Neural progenitor cell (in vitro differentiated cells): Measurements from ENCODE around the gene C12orf57. TPM values are rescaled to one million over a fixed set of nuclear protein-coding genes. Genes with fewer than 3 reads are reported as not detected.

Experiments
- DNase-seq: peaks from one replicate; pipeline ENCODE4 v3.0.0-alpha.2; 2016; ENCODE audit warnings: low spot score
- H2AFZ ChIP-seq: fragments of 200-600 bp; sonication (generic); replicated peaks from 2 replicates; pipeline ENCODE4 v1.6.1; 2016; ENCODE audit warnings: antibody characterized with exemption
- H3F3A ChIP-seq: fragments of 200-600 bp; sonication (generic); 2 replicates; pipeline ENCODE4 v1.6.1; 2016; ENCODE audit warnings: antibody characterized with exemption, low read depth
- H3K27ac ChIP-seq: fragments of 200-600 bp; sonication (generic); 2 replicates; pipeline ENCODE4 v1.5.1; 2016; ENCODE audit warnings: mild to moderate bottlenecking
- H3K27me3 ChIP-seq: fragments of 200-600 bp; sonication (generic); 2 replicates; pipeline ENCODE4 v1.6.1; 2016; ENCODE audit warnings: mild to moderate bottlenecking, moderate library complexity
- H3K36me3 ChIP-seq: fragments of 200-600 bp; sonication (generic); 2 replicates; pipeline ENCODE4 v1.5.1; 2016
- H3K4me1 ChIP-seq: fragments of 200-600 bp; sonication (generic); 2 replicates; pipeline ENCODE4 v1.6.1; 2016; ENCODE audit warnings: mixed run types
- H3K4me2 ChIP-seq: fragments of 200-600 bp; sonication (generic); 2 replicates; pipeline ENCODE4 v1.6.1; 2016
- H3K4me3 ChIP-seq: fragments of 200-600 bp; sonication (generic); 2 replicates; pipeline ENCODE4 v1.5.1; 2016
- H3K79me2 ChIP-seq: fragments of 200-600 bp; sonication (generic); 2 replicates; pipeline ENCODE4 v1.6.1; 2016; ENCODE audit warnings: low read depth
- H3K9ac ChIP-seq: fragments of 200-600 bp; sonication (generic); 2 replicates; pipeline ENCODE4 v1.6.1; 2016
- H3K9me3 ChIP-seq: fragments of 200-600 bp; sonication (generic); 2 replicates; pipeline ENCODE4 v1.5.1; 2016; ENCODE audit warnings: low read depth
- H4K20me1 ChIP-seq: fragments of 200-600 bp; sonication (generic); 2 replicates; pipeline ENCODE4 v1.6.1; 2016; ENCODE audit warnings: low read depth
- H3K27ac Mint-ChIP-seq: 3 replicates; pipeline ENCODE4 v1.8.0; 2021; ENCODE audit warnings: mixed read lengths
- H3K27me3 Mint-ChIP-seq: 2 replicates; pipeline ENCODE4 v1.8.0; 2022; ENCODE audit warnings: low read depth, mild to moderate bottlenecking, inconsistent platforms, moderate library complexity, mixed read lengths; ENCODE audit not compliant: insufficient read depth
- H3K36me3 Mint-ChIP-seq: 3 replicates; pipeline ENCODE4 v1.8.0; 2021; ENCODE audit warnings: mixed read lengths
- H3K4me1 Mint-ChIP-seq: 3 replicates; pipeline ENCODE4 v1.8.0; 2021; ENCODE audit warnings: mixed read lengths
- H3K4me3 Mint-ChIP-seq: 3 replicates; pipeline ENCODE4 v1.8.0; 2021; ENCODE audit warnings: mild to moderate bottlenecking, moderate library complexity, mixed read lengths
- H3K9me3 Mint-ChIP-seq: 3 replicates; pipeline ENCODE4 v1.8.0; 2020; ENCODE audit warnings: mixed read lengths
- CTCF ChIP-seq: fragments of 200-600 bp; sonication (generic); IDR thresholded peaks from 2 replicates; pipeline ENCODE4 v1.5.1; 2017; ENCODE audit warnings: antibody characterized with exemption, mild to moderate bottlenecking
- EZH2 ChIP-seq: fragments of 200-600 bp; sonication (generic); IDR thresholded peaks from 2 replicates; pipeline ENCODE4 v1.6.1; 2017; ENCODE audit warnings: antibody characterized with exemption, mild to moderate bottlenecking, moderate library complexity
- EZH2phosphoT487 ChIP-seq: fragments of 200-600 bp; sonication (generic); IDR thresholded peaks from 2 replicates; pipeline ENCODE4 v1.6.1; 2017; ENCODE audit warnings: antibody characterized with exemption
- total RNA-seq: library from RNA; depleted of rRNA; stranded (reverse); fragments of >200 nt; gene quantifications from 2 replicates; pipeline ENCODE4 v1.2.3, GENCODE V29; 2015; ENCODE audit warnings: low replicate concordance

C12orf57 gene
- total RNA-seq, 1 donor from 2014 or later = 314 TPM

DNA sequence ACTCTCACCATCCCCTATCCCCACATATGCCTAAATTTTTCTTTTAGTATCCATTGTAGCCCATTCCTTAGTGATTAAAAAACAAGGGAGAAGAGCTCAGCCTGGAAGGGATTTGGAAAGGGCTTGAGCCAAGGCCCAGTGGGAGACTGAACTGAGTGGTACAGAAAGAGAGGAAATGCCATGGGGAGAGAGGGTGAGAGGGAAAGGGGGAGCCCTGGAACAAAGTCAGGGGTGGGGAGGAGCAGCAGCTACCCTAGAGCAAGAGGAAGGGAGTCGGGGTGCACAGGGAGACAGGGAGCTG is 18.6 kb upstream of the C12orf57 start:
- no peak overlapping the region for H2AFZ ChIP-seq
- H4K20me1 ChIP-seq = peaks cover 32% of the 10 kb centered on the region
- peaks cover 57% of the 10 kb centered on the region for H3F3A ChIP-seq
- H3K27ac Mint-ChIP-seq = peak overlapping the region; percentile 97
- peaks cover 38% of the 10 kb centered on the region for H3K79me2 ChIP-seq
- H3K4me3 Mint-ChIP-seq = peak overlapping the region; percentile 92
- peaks cover 16% of the 10 kb centered on the region for H3K36me3 Mint-ChIP-seq
- no peak overlapping the region for H3K9ac ChIP-seq
- TF ChIP-seq CTCF = no peak
- no peak for TF ChIP-seq EZH2
- TF ChIP-seq EZH2phosphoT487 = no peak
- peak overlapping the region; percentile 38 for H3K4me3 ChIP-seq
- H3K27me3 Mint-ChIP-seq = peaks cover 12% of the 10 kb centered on the region
- H3K36me3 ChIP-seq = no peaks in the 10 kb centered on the region
- peaks cover 39% of the 10 kb centered on the region for H3K4me1 ChIP-seq
- peak; percentile 64 for DNase-seq
- peak overlapping the region; percentile 87 for H3K27ac ChIP-seq
- H3K9me3 Mint-ChIP-seq = no peaks in the 10 kb centered on the region
- peaks cover 73% of the 10 kb centered on the region for H3K4me1 Mint-ChIP-seq
- peak overlapping the region; percentile 84 for H3K4me2 ChIP-seq
- no peaks in the 10 kb centered on the region for H3K9me3 ChIP-seq
- H3K27me3 ChIP-seq = no peaks in the 10 kb centered on the region

DNA sequence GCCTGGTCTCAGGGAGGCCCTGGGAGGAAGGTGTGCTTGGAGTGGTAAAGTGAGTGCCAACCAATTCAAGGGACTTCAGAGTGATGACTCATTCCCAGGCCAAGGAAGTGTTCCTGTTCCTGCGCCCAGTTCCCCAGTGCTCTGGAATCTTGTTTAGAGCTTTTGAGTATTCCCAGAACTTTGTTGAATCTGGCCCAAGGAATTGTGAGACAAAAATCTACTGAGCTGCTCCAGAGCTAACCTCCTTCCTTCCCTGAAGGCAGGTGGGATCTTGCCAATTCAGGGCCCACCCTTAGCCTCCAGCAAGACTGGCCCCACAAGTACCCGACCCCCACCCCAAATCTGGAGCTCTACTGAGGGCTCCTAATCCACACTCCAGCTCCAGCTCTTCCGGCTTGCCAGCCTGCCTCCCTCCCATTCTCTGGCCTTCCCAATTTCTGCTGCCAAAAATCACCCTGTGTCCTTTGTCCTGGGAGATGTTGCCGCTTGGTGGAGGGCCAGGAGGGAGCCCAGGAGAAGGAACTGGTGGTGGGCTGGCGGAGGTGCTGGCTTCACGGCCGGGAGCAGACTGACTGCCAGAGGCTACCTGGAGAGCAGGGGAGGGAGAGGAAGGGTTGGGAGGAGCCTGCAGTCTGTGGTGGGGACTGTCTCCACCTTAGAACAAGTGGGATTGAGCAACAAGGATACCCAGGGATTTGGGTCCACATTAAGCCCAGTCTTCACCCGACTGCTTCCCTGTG is 18.1 kb upstream of the C12orf57 start:
- Mint-ChIP-seq H3K4me1 (peaks cover 75% of the 10 kb centered on the region), H3K9me3 (no peaks in the 10 kb centered on the region), H3K27ac (peak overlapping the region; percentile 97), H3K4me3 (peak overlapping the region; percentile 92), H3K36me3 (peaks cover 18% of the 10 kb centered on the region), H3K27me3 (peaks cover 12% of the 10 kb centered on the region)
- H3K4me1 ChIP-seq = peaks cover 40% of the 10 kb centered on the region
- no peaks in the 10 kb centered on the region for H3K36me3 ChIP-seq
- no peak overlapping the region for H2AFZ ChIP-seq
- peak; percentile 77 for DNase-seq
- H3K27me3 ChIP-seq = no peaks in the 10 kb centered on the region
- H3K79me2 ChIP-seq = peaks cover 43% of the 10 kb centered on the region
- TF ChIP-seq CTCF (no peak), EZH2 (no peak), EZH2phosphoT487 (no peak)
- peak overlapping the region; percentile 87 for H3K27ac ChIP-seq
- H3K4me2 ChIP-seq = peak overlapping the region; percentile 84
- H3F3A ChIP-seq = peaks cover 57% of the 10 kb centered on the region
- no peak overlapping the region for H3K9ac ChIP-seq
- no peaks in the 10 kb centered on the region for H3K9me3 ChIP-seq
- peak overlapping the region; percentile 91 for H3K4me3 ChIP-seq
- H4K20me1 ChIP-seq = peaks cover 37% of the 10 kb centered on the region

GRCh38 chr12:6927379-6928021 is 16.3 kb upstream of the C12orf57 start, which contains the start of gene ATN1:
Gene ATN1 (plus strand): TSS chr12:6927959. CDS start chr12:6934002, 6,043 bp downstream.
- H3F3A ChIP-seq = peaks cover 53% of the 10 kb centered on the region
- Mint-ChIP-seq H3K27me3 (peaks cover 14% of the 10 kb centered on the region), H3K27ac (peak within 1 kb of the TSS; percentile 97), H3K36me3 (peaks cover 16% of the 10 kb centered on the region), H3K4me1 (peaks cover 76% of the 10 kb centered on the region), H3K9me3 (no peaks in the 10 kb centered on the region), H3K4me3 (peak within 1 kb of the TSS; percentile 98)
- H2AFZ ChIP-seq = no peak within 1 kb of the TSS
- H3K27me3 ChIP-seq = no peaks in the 10 kb centered on the region
- peak within 1 kb of the TSS; percentile 85 for H3K9ac ChIP-seq
- H3K79me2 ChIP-seq = peaks cover 61% of the 10 kb centered on the region
- DNase-seq = peak; percentile 84
- peaks cover 44% of the 10 kb centered on the region for H4K20me1 ChIP-seq
- peaks cover 40% of the 10 kb centered on the region for H3K4me1 ChIP-seq
- H3K9me3 ChIP-seq = no peaks in the 10 kb centered on the region
- H3K4me2 ChIP-seq = peak within 1 kb of the TSS; percentile 85
- H3K36me3 ChIP-seq = no peaks in the 10 kb centered on the region
- peak within 1 kb of the TSS; percentile 91 for H3K4me3 ChIP-seq
- peak within 1 kb of the TSS; percentile 87 for H3K27ac ChIP-seq
- TF ChIP-seq EZH2 (no peak), CTCF (no peak), EZH2phosphoT487 (no peak)
